IMR-90 (cell line): ENCODE measurements around the gene SSR4. TPM values are rescaled to one million over a fixed set of nuclear protein-coding genes. Genes with fewer than 3 reads are reported as not detected.

Experiments used
- ATAC-seq: fragments of 200-7000 bp; cut with Tn5 transposase; 2 replicates; pipeline ENCODE4 v1.9.1; 2020; ENCODE audit warnings: low read depth, mild to moderate bottlenecking, moderate library complexity
- BruUV-seq: library from RNA; stranded (reverse); fragments of 400-500 nt; replicated peaks from 2 replicates; lab custom pipeline; 2021; lab: Mats Ljungman, UMichigan
- CTCF ChIA-PET: fragments of 300-600 bp; formaldehyde crosslinking; extraction: SDS; loops from one replicate; lab custom pipeline; 2021; ENCODE audit warnings: antibody characterized with exemption; lab: Yijun Ruan, JAX
- POLR2A ChIA-PET: fragments of 300-600 bp; sonication (Branson Sonifier 250); formaldehyde crosslinking; loops from one replicate; lab custom pipeline; 2022; ENCODE audit warnings: antibody characterized with exemption; ENCODE audit not compliant: unreplicated experiment; lab: Charles Lee
- DNase-seq: peaks from one replicate; pipeline ENCODE4 v3.0.0; 2013
- H2AFZ ChIP-seq: replicated peaks from 2 replicates; pipeline ENCODE3; 2013; ENCODE audit warnings: low read length, mild to moderate bottlenecking; ENCODE audit not compliant: poor library complexity
- H2AK5ac ChIP-seq: 2 replicates; pipeline ENCODE4 v1.6.1; 2013; ENCODE audit warnings: low read depth, low read length, inconsistent platforms
- H2AK9ac ChIP-seq: replicated peaks from 2 replicates; pipeline ENCODE3; 2013; ENCODE audit warnings: mild to moderate bottlenecking, low read depth, low read length, moderate library complexity; ENCODE audit not compliant: poor library complexity
- H2BK120ac ChIP-seq: 2 replicates; pipeline ENCODE4 v1.6.1; 2013; ENCODE audit warnings: low read depth, low read length, inconsistent platforms
- H2BK15ac ChIP-seq: 3 replicates; pipeline ENCODE4 v1.6.1; 2013; ENCODE audit warnings: low read depth, low read length, inconsistent platforms
- H2BK20ac ChIP-seq: 2 replicates; pipeline ENCODE4 v1.6.1; 2013; ENCODE audit warnings: low read depth, mild to moderate bottlenecking, inconsistent platforms, low read length, moderate library complexity
- H2BK5ac ChIP-seq: 2 replicates; pipeline ENCODE4 v1.6.1; 2013; ENCODE audit warnings: mild to moderate bottlenecking, low read depth, low read length, inconsistent platforms; ENCODE audit not compliant: poor library complexity, severe bottlenecking
- H3K14ac ChIP-seq: replicated peaks from 2 replicates; pipeline ENCODE4 v1.6.1; 2013; ENCODE audit warnings: low read depth, low read length, inconsistent platforms
- H3K18ac ChIP-seq: 2 replicates; pipeline ENCODE4 v1.6.1; 2013; ENCODE audit warnings: low read depth, low read length, control low read depth
- H3K23ac ChIP-seq: 2 replicates; pipeline ENCODE4 v1.6.1; 2013; ENCODE audit warnings: low read depth, low read length, inconsistent platforms
- H3K27ac ChIP-seq: 2 replicates; pipeline ENCODE4 v1.5.1; 2013; ENCODE audit warnings: mild to moderate bottlenecking, control low read depth, low read length; ENCODE audit not compliant: insufficient read depth
- H3K27me3 ChIP-seq: 2 replicates; pipeline ENCODE4 v1.6.1; 2013; ENCODE audit warnings: low read length; ENCODE audit not compliant: control insufficient read depth, insufficient read depth
- H3K36me3 ChIP-seq: 2 replicates; pipeline ENCODE4 v1.6.1; 2013; ENCODE audit warnings: low read length, mixed read lengths; ENCODE audit not compliant: control insufficient read depth, insufficient read depth
- H3K4ac ChIP-seq: 2 replicates; pipeline ENCODE4 v1.6.1; 2013; ENCODE audit warnings: low read depth, low read length, inconsistent platforms
- H3K4me1 ChIP-seq: 2 replicates; pipeline ENCODE4 v1.6.1; 2013; ENCODE audit warnings: low read length, mixed read lengths; ENCODE audit not compliant: control insufficient read depth, insufficient read depth
- H3K4me2 ChIP-seq: 2 replicates; pipeline ENCODE4 v1.6.1; 2013; ENCODE audit warnings: low read depth, mild to moderate bottlenecking, control low read depth, low read length, moderate library complexity
- H3K4me3 ChIP-seq: 2 replicates; pipeline ENCODE4 v1.5.1; 2013; ENCODE audit warnings: low read depth, mild to moderate bottlenecking, control low read depth, low read length, moderate library complexity; ENCODE audit not compliant: insufficient read depth
- H3K56ac ChIP-seq: 2 replicates; pipeline ENCODE4 v1.6.1; 2013; ENCODE audit warnings: low read length, inconsistent platforms; ENCODE audit not compliant: insufficient read depth; ENCODE audit errors: extremely low read depth
- H3K79me1 ChIP-seq, 2 experiments: 2 replicates each; pipeline ENCODE4 v1.6.1; 2013; ENCODE audit warnings: low read length in 2 of 2, inconsistent platforms in 1 of 2, low read depth in 1 of 2
- H3K9ac ChIP-seq: 2 replicates; pipeline ENCODE4 v1.6.1; 2013; ENCODE audit warnings: low read depth, low read length, control low read depth
- H3K9me1 ChIP-seq: 2 replicates; pipeline ENCODE4 v1.6.1; 2013; ENCODE audit warnings: low read length, inconsistent platforms; ENCODE audit not compliant: insufficient read depth
- H3K9me3 ChIP-seq: 2 replicates; pipeline ENCODE4 v1.6.1; 2013; ENCODE audit warnings: low read length; ENCODE audit not compliant: control insufficient read depth, insufficient read depth
- H4K20me1 ChIP-seq: 2 replicates; pipeline ENCODE4 v1.6.1; 2013; ENCODE audit warnings: low read length, inconsistent platforms; ENCODE audit not compliant: insufficient read depth
- H4K5ac ChIP-seq: 2 replicates; pipeline ENCODE4 v1.6.1; 2013; ENCODE audit warnings: mild to moderate bottlenecking, low read depth, low read length, control low read depth
- H4K8ac ChIP-seq, 2 experiments: 2 replicates each; pipeline ENCODE4 v1.6.1; 2013; ENCODE audit warnings: low read depth in 2 of 2, low read length in 2 of 2, control low read depth in 1 of 2, inconsistent platforms in 1 of 2
- H4K91ac ChIP-seq: 2 replicates; pipeline ENCODE4 v1.6.1; 2013; ENCODE audit warnings: low read depth, low read length, inconsistent platforms; ENCODE audit not compliant: insufficient read depth
- BHLHE40 ChIP-seq: fragments of 150-350 bp; IDR thresholded peaks from 2 replicates; pipeline ENCODE4 v1.6.1; 2016; ENCODE audit warnings: mild to moderate bottlenecking, low read depth, low read length
- CEBPB ChIP-seq: IDR thresholded peaks from 2 replicates; pipeline ENCODE4 v1.6.1; 2012; ENCODE audit warnings: low read depth, low read length, improper control_type of control experiment
- CTCF ChIP-seq: conservative IDR thresholded peaks from 2 replicates; pipeline ENCODE4 v1.5.1; 2012; ENCODE audit warnings: mild to moderate bottlenecking, low read depth, low read length, improper control_type of control experiment
- ELK1 ChIP-seq: fragments of 150-350 bp; IDR thresholded peaks from 2 replicates; pipeline ENCODE4 v1.6.1; 2016; ENCODE audit warnings: low read depth, mild to moderate bottlenecking, low read length, moderate library complexity, borderline replicate concordance
- FOS ChIP-seq: fragments of 150-350 bp; IDR thresholded peaks from 2 replicates; pipeline ENCODE4 v1.6.1; 2016; ENCODE audit warnings: low read depth, low read length
- MAFK ChIP-seq: IDR thresholded peaks from 2 replicates; pipeline ENCODE4 v1.6.1; 2012; ENCODE audit warnings: low read depth, low read length, improper control_type of control experiment
- MAZ ChIP-seq: IDR thresholded peaks from 2 replicates; pipeline ENCODE4 v1.6.1; 2012; ENCODE audit warnings: low read depth, mild to moderate bottlenecking, low read length, improper control_type of control experiment, moderate library complexity, borderline replicate concordance
- MXI1 ChIP-seq: IDR thresholded peaks from 2 replicates; pipeline ENCODE4 v1.6.1; 2012; ENCODE audit warnings: low read depth, mild to moderate bottlenecking, low read length, moderate library complexity, borderline replicate concordance
- NFE2L2 ChIP-seq: fragments of 150-350 bp; IDR thresholded peaks from 2 replicates; pipeline ENCODE4 v1.6.1; 2016; ENCODE audit warnings: low read depth, mild to moderate bottlenecking, low read length
- POLR2A ChIP-seq: IDR thresholded peaks from 2 replicates; pipeline ENCODE4 v1.6.1; 2012; ENCODE audit warnings: mild to moderate bottlenecking, low read depth, low read length
- RAD21 ChIP-seq: IDR thresholded peaks from 2 replicates; pipeline ENCODE4 v1.6.1; 2012; ENCODE audit warnings: low read length, improper control_type of control experiment
- RCOR1 ChIP-seq: IDR thresholded peaks from 2 replicates; pipeline ENCODE4 v1.6.1; 2012; ENCODE audit warnings: mild to moderate bottlenecking, low read length, improper control_type of control experiment; ENCODE audit not compliant: insufficient replicate concordance
- RFX5 ChIP-seq: IDR thresholded peaks from 2 replicates; pipeline ENCODE4 v1.8.0; 2012; ENCODE audit warnings: low read depth, mild to moderate bottlenecking, low read length, moderate library complexity
- SMC3 ChIP-seq: fragments of 150-350 bp; IDR thresholded peaks from 2 replicates; pipeline ENCODE4 v1.6.1; 2016; ENCODE audit warnings: low read depth, mild to moderate bottlenecking, antibody characterized with exemption, low read length, moderate library complexity
- USF2 ChIP-seq: fragments of 150-350 bp; IDR thresholded peaks from 2 replicates; pipeline ENCODE4 v1.6.1; 2017; ENCODE audit warnings: mild to moderate bottlenecking, antibody characterized with exemption, low read length, low read depth
- WGBS, 2 experiments: methylation state at CpG; one replicate each; pipeline versions ENCODE4 v1.1.5 to v1.1.7; 2013; ENCODE audit warnings: missing lambda C conversion rate in 2 of 2; ENCODE audit not compliant: insufficient read length in 1 of 2; ENCODE audit errors: extremely low coverage in 2 of 2; 5-methylcytosine and 5-hydroxymethylcytosine counted together
- dilution Hi-C: fragments of 300-500 bp; cut with HindIII; formaldehyde crosslinking; loops from one replicate; pipeline ENCODE4 v1.14.3; 2018; ENCODE audit warnings: low sequenced_read_pairs; ENCODE audit not compliant: unreplicated experiment
- in situ Hi-C: fragments of 300-500 bp; cut with MboI; formaldehyde crosslinking; loops from 3 replicates; pipeline ENCODE4 v1.14.3; 2019; ENCODE audit warnings: low sequenced_read_pairs, inconsistent platforms, mixed read lengths
- intact Hi-C: fragments of 100-400 bp; cut with micrococcal nuclease; formaldehyde crosslinking; loops from 2 replicates; pipeline ENCODE4 v1.10.0; 2022
- polyA plus RNA-seq, 3 experiments: library from polyadenylated mRNA; depleted of rRNA; stranded (reverse); fragments of >200 nt; gene quantifications; 2 replicates each; pipeline ENCODE4 v1.2.3, GENCODE V29; 2012; ENCODE audit warnings: low replicate concordance in 1 of 3
- total RNA-seq: library from RNA; depleted of rRNA; stranded (reverse); fragments of >200 nt; gene quantifications from 2 replicates; pipeline ENCODE4 v1.2.3, GENCODE V29; 2012

The SSR4 gene
- total and polyA plus RNA-seq, 2 of the 4 experiments (the other 2 are of a cell fraction): 141 to 480 TPM

- Histone ChIP-seq H2AFZ (no peak overlapping the region), H3K27me3 (no peaks in the 10 kb centered on the region), H3K9me3 (no peaks in the 10 kb centered on the region), H3K4me1 (peaks cover 4% of the 10 kb centered on the region; the same call in 1 of the 2 replicates), H4K8ac (no peak overlapping the region), H2AK5ac (no peak overlapping the region), H3K9me1 (peaks cover 6% of the 10 kb centered on the region; the same call in 1 of the 2 replicates), H4K91ac (no peak overlapping the region), H3K4me2 (no peak overlapping the region), H3K27ac (no peak overlapping the region), H3K56ac (no peak overlapping the region), H3K9ac (no peak overlapping the region), H2AK9ac (no peak overlapping the region), H3K18ac (no peak overlapping the region), H3K4me3 (no peak overlapping the region), H3K23ac (no peak overlapping the region), H3K4ac (no peak overlapping the region), H3K79me1 (peaks cover 4 to 36% of the 10 kb centered on the region in 2 experiments), H2BK120ac (no peak overlapping the region), H4K5ac (no peak overlapping the region), H2BK15ac (no peak overlapping the region), H3K36me3 (peaks cover 16% of the 10 kb centered on the region; the same call in 1 of the 2 replicates), H2BK20ac (no peak overlapping the region), H3K14ac (no peak overlapping the region), H2BK5ac (no peak overlapping the region), H4K20me1 (0 out of 2 replicates have a peak, but pooled peaks cover 6% of the 10 kb centered on the region)
- intact Hi-C loops: loop anchor here (5.0 kb wide), 1 partner anchor 136 kb away; the partner anchor contains the start of gene ARHGAP4
- CTCF ChIA-PET: no interaction called here
- POLR2A ChIA-PET: no interaction called here
- WGBS, 2 experiments: 82% methylated on average over 8 of the region's 17 CpGs; no CpG with 5 or more reads in 1 of the 2 experiments
- DNase-seq (no peak), ATAC-seq (no peak)
- dilution Hi-C loops: no loop called here
- BruUV-seq: no TSS peak
- in situ Hi-C loops: no loop called here
- TF ChIP-seq POLR2A (no peak), RFX5 (no peak), RAD21 (no peak), MAFK (no peak), MXI1 (no peak), FOS (no peak), ELK1 (no peak), CTCF (no peak), BHLHE40 (no peak), CEBPB (no peak), USF2 (no peak), SMC3 (no peak), MAZ (no peak), NFE2L2 (no peak), RCOR1 (no peak)
Observed at GRCh38 chrX:153791104-153791852, 3.2 kb upstream of the SSR4 start.
